ENCODE data around the gene EVC2. TPM values are rescaled to one million over a fixed set of nuclear protein-coding genes. Genes with fewer than 3 reads are reported as not detected.
"Not testable (repeated sequence)": the region's sequence is repeated elsewhere in the genome, so short reads cannot be mapped to it uniquely, and the experiment has no call there.

Gene EVC2
- total RNA-seq, 3 donors from 2014 or later (not counting 1 experiment from before 2014, with no cell fraction given), result 0.20 to 2.6 (median 1.5) TPM

- Histone ChIP-seq H3K36me3 (ENCODE audit: control insufficient read depth, insufficient read depth, low read length) (no peaks in the 10 kb centered on the region), H3K4me3 (ENCODE audit: low read length) (no peak overlapping the region), H3K4me1 (ENCODE audit: control insufficient read depth, insufficient read depth, low read length) (no peaks in the 10 kb centered on the region), H3K27me3 (ENCODE audit: control insufficient read depth, insufficient read depth, low read length) (no peaks in the 10 kb centered on the region), H3K27ac (ENCODE audit: low read length) (no peak overlapping the region), H3K9me3 (ENCODE audit: control insufficient read depth, insufficient read depth, low read length) (no peaks in the 10 kb centered on the region)
- intact Hi-C loops (cut with micrococcal nuclease), result no loop called here
- H3K27me3 Mint-ChIP-seq (ENCODE audit: low read depth in 2 of 2), result no peaks in the 10 kb centered on the region
- WGBS (ENCODE audit: insufficient coverage), result 84% methylated on average over 10 of the region's 10 CpGs
- H3K36me3 Mint-ChIP-seq, result no peaks in the 10 kb centered on the region
- no peaks in the 10 kb centered on the region for H3K9me3 Mint-ChIP-seq
- DNase-seq (no peak), ATAC-seq (no peak)
- H3K4me1 Mint-ChIP-seq, result no peaks in the 10 kb centered on the region
- no peak overlapping the region for H3K4me3 Mint-ChIP-seq
- TF ChIP-seq CTCF (IDR thresholded peaks at IDR 0.05), result no peak
- no peak overlapping the region for H3K27ac Mint-ChIP-seq
Measured at GRCh38 chr4:5615496-5616075, 92.8 kb downstream of the EVC2 start.

- WGBS (ENCODE audit: insufficient coverage), result 71% methylated on average over 4 of the region's 5 CpGs
- no peak overlapping the region for H3K27ac ChIP-seq (ENCODE audit: low read length)
- TF ChIP-seq CTCF (IDR thresholded peaks at IDR 0.05), result no peak
- Mint-ChIP-seq H3K9me3 (no peaks in the 10 kb centered on the region), H3K4me1 (no peaks in the 10 kb centered on the region), H3K27ac (no peak overlapping the region), H3K36me3 (no peaks in the 10 kb centered on the region), H3K4me3 (no peak overlapping the region), H3K27me3 (ENCODE audit: low read depth in 2 of 2) (no peaks in the 10 kb centered on the region)
- no peaks in the 10 kb centered on the region for H3K36me3 ChIP-seq (ENCODE audit: control insufficient read depth, insufficient read depth, low read length)
- no peaks in the 10 kb centered on the region for H3K9me3 ChIP-seq (ENCODE audit: control insufficient read depth, insufficient read depth, low read length)
- no peak overlapping the region for H3K4me3 ChIP-seq (ENCODE audit: low read length)
- H3K27me3 ChIP-seq (ENCODE audit: control insufficient read depth, insufficient read depth, low read length), result no peaks in the 10 kb centered on the region
- ATAC-seq (no peak), DNase-seq (no peak)
- no peaks in the 10 kb centered on the region for H3K4me1 ChIP-seq (ENCODE audit: control insufficient read depth, insufficient read depth, low read length)
- intact Hi-C loops (cut with micrococcal nuclease), result no loop called here
Measured at GRCh38 chr4:5611750-5612149, 96.6 kb downstream of the EVC2 start.

- WGBS (ENCODE audit: insufficient coverage), result 87% methylated on average over 10 of the region's 12 CpGs
- H3K9me3 ChIP-seq (ENCODE audit: control insufficient read depth, insufficient read depth, low read length), result no peaks in the 10 kb centered on the region
- intact Hi-C loops (cut with micrococcal nuclease), result no loop called here
Measured at GRCh38 chr4:5609306-5610007, 98.9 kb downstream of the EVC2 start.

GRCh38 chr4:5593828-5594227, 114.5 kb downstream of the EVC2 start:
- H3K27ac Mint-ChIP-seq; DNase-seq; H3K27me3 ChIP-seq (ENCODE audit: control insufficient read depth, insufficient read depth, low read length); H3K36me3 ChIP-seq (ENCODE audit: control insufficient read depth, insufficient read depth, low read length); H3K4me3 ChIP-seq (ENCODE audit: low read length); H3K9me3 ChIP-seq (ENCODE audit: control insufficient read depth, insufficient read depth, low read length); H3K4me1 ChIP-seq (ENCODE audit: control insufficient read depth, insufficient read depth, low read length); H3K27ac ChIP-seq (ENCODE audit: low read length); intact Hi-C loops (cut with micrococcal nuclease); H3K27me3 Mint-ChIP-seq (ENCODE audit: low read depth in 2 of 2); H3K4me1 Mint-ChIP-seq; H3K36me3 Mint-ChIP-seq; ATAC-seq; H3K9me3 Mint-ChIP-seq; H3K4me3 Mint-ChIP-seq: not testable (repeated sequence)
- WGBS (ENCODE audit: insufficient coverage), result 91% methylated on average over 9 of the region's 10 CpGs

More at GRCh38 chr4:5609306-5610007, 98.9 kb downstream of the EVC2 start:
- H3K27ac ChIP-seq (ENCODE audit: low read length), result no peak overlapping the region
- ATAC-seq, result no peak
- Mint-ChIP-seq H3K36me3 (no peaks in the 10 kb centered on the region), H3K4me3 (no peak overlapping the region), H3K9me3 (no peaks in the 10 kb centered on the region), H3K27ac (no peak overlapping the region), H3K4me1 (no peaks in the 10 kb centered on the region), H3K27me3 (ENCODE audit: low read depth in 2 of 2) (peaks cover 0 to 2% of the 10 kb centered on the region in 2 donors)
- no peaks in the 10 kb centered on the region for H3K4me1 ChIP-seq (ENCODE audit: control insufficient read depth, insufficient read depth, low read length)
- H3K36me3 ChIP-seq (ENCODE audit: control insufficient read depth, insufficient read depth, low read length), result no peaks in the 10 kb centered on the region
- no peak for TF ChIP-seq CTCF (IDR thresholded peaks at IDR 0.05)
- no peak overlapping the region for H3K4me3 ChIP-seq (ENCODE audit: low read length)
- no peaks in the 10 kb centered on the region for H3K27me3 ChIP-seq (ENCODE audit: control insufficient read depth, insufficient read depth, low read length)
- no peak for DNase-seq
